ENCODE data around the gene TNFSF4. TPM values are rescaled to one million over a fixed set of nuclear protein-coding genes. Genes with fewer than 3 reads are reported as not detected.

The TNFSF4 gene, protein sequence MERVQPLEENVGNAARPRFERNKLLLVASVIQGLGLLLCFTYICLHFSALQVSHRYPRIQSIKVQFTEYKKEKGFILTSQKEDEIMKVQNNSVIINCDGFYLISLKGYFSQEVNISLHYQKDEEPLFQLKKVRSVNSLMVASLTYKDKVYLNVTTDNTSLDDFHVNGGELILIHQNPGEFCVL
- 0.81 and 0.85 TPM in 2 replicates for total RNA-seq

GRCh38 chr1:173206816-173207568, at the start of gene TNFSF4:
TSS of gene TNFSF4 (minus strand) at chr1:173207331. CDS start at chr1:173207176, 155 bp downstream.

Other genes starting within 250 kb of the TNFSF4 start
- gene TNFSF18, start 156.4 kb downstream of the TNFSF4 start, total RNA-seq, result 1.2 and 2.4 TPM in 2 replicates